AG08395 (cell line): ENCODE data around the gene SPG11.

Experiments
- DNase-seq: peaks from one replicate; pipeline ENCODE4 v3.0.0; 2012; ENCODE audit warnings: mixed read lengths, low spot score

Gene SPG11

DNA sequence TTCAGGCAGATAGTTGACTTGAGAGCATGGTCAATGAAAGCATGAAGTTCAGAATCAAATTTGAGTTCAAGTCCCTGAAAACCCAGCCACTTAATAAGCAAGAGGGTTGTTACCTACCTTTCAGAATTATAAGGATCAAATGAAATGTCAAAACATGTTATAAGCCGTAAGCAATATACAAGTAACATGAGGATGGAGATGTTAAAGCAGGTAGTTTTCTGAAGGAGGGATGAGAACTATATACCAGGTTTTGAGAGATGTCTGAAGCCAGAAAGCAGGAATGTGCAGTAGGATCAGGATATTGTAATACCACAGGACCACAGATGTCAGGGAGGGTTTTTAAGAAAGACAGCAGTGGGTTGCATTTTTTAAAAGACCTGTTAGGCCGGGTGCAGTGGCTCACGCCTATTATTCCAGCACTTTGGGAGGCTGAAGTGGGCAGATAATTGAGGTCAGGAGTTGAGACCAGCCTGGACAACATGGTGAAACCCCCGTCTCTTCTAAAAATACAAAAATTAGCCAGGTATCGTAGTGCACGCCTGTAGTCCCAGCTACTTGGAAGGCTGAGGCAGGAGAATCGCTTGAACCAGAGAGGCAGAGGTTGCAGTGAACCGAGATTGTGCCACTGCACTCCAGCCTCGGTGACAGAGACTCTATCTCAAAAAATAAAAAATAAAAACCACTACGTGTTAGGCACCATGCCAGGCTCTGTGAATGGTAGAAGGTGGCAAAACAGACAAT, 133.4 kb downstream of the SPG11 start:
- DNase-seq = no peak

DNA sequence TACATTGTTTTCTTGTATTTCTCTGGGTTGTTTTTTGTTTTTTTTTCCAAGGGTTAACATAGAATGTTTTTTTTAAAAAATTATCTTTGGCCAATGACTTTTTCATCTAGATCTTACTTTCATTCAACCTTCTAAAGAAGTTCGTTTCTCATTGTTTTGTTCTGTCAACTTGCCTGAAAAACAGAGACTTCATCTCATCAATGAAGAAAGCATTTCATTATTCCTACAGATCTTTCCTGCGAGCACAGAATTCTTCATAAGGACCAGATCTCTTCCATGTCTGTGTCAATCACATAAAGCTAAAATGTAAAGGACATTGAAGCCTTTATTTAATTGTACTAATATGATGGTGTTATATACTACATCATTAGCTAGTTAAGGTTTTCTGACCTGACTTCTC, 136.2 kb downstream of the SPG11 start:
- no peak for DNase-seq

DNA sequence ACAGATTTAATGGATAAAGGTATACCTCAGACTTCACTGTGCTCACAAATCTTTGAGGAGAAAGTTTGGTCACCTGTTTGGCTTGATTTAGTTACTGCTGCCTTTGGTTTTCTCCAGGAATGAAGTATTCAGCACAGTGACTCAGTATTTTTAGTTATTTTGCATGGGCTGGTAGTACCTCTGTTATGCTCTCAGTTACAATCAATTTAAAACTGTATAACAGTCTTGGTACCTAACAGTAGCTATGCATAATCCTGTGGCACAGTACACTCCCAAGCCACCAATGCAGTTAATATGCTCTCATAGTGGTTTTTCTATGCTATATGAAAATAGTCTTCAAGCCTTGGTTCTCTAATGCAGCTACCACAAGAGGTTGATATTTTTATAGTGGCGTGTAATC, 138.4 kb downstream of the SPG11 start:
- no peak for DNase-seq

DNA sequence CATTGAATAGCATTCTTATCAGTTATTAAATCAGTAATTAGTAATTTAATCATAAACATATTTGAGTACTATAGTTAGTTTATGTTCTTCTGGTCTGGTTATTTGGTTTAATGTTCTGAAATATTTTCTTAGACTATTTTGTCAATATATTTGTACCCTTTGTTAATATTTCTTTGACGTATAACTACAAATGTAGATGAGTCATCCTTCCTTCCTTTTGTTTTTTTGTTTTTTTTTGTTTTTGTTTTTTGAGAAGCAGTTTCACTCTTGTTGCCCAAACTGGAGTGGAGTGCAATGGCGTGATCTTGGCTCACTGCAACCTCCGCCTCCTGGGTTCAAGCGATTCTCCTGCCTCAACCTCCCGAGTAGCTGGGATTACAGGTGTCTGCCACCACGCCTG, 143.9 kb downstream of the SPG11 start:
- DNase-seq = no peak

DNA sequence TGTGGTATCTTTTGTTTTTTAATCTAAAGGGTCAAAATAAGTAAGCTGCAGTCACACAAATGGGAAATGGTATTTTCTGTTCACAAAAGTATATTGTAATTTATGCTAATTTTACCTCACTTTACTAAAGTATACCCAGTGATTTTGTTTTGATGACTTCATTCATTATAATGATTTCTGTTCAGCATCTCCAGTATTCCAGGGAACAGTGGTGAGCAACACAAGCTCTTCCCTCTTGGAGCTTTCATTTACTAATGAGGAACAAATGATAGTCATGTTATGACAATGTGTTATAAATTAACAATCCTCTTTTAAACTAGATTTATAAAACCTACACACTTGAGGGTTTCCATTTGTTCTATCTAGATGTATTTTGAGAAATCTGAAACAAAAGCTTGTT, 147.0 kb downstream of the SPG11 start:
- DNase-seq = no peak
